Measurements from ENCODE around the gene GPR176. TPM values are rescaled to one million over a fixed set of nuclear protein-coding genes. Genes with fewer than 3 reads are reported as not detected.
A peak's percentile ranks its signal among the peaks of the same experiment; 100 is the strongest.
"Not testable (repeated sequence)": the region's sequence is repeated elsewhere in the genome, so short reads cannot be mapped to it uniquely, and the experiment has no call there.

Gene GPR176
- total RNA-seq, 1 donor from 2014 or later: 78.3 TPM

DNA sequence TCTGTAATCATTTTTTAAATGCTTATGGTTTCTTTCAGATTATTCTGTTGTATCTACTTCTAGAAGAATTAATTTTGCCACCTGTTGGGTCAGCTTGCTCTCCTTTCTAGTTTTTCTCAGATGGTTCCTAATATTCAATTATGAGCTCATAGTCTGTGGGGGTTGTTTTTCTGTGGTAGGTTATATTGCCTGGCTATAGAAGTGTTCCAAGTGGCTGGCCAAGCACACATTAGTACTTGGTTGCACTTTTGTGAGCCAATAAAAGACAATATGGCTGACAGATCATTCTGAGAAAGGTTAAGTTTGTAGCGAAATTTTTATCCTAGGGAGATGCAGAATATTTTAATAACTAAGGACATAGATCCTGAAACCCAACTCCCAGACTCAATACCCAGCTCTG lies 105.6 kb downstream of the GPR176 start:
- DNase-seq (ENCODE audit: low read depth, low spot score): no peak

GRCh38 chr15:39812651-39813050 lies 107.4 kb downstream of the GPR176 start:
- DNase-seq (ENCODE audit: low read depth, low spot score): not testable (repeated sequence)

- DNase-seq (ENCODE audit: low read depth, low spot score): no peak
Observed at GRCh38 chr15:39808909-39809308, 111.2 kb downstream of the GPR176 start.

DNA sequence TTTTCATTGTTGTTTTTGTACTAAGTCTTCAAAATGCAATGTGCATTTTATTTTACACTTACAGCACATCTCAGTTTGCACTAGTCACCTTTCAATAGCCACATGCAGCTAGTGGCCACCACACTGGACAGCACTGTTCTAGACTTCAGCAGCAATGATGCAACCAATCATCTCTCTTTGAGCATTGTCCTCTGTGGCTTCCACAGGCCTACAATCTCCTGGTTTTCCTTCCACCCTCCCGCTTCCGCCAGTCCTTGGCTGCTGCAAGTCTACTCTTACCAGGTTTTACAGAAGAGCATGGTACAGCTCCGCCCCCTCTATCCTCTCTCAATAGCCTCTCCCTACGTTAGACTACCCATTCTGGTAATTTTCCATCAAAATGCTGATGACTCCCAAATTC lies 112.3 kb downstream of the GPR176 start:
- DNase-seq (ENCODE audit: low read depth, low spot score): no peak

DNA sequence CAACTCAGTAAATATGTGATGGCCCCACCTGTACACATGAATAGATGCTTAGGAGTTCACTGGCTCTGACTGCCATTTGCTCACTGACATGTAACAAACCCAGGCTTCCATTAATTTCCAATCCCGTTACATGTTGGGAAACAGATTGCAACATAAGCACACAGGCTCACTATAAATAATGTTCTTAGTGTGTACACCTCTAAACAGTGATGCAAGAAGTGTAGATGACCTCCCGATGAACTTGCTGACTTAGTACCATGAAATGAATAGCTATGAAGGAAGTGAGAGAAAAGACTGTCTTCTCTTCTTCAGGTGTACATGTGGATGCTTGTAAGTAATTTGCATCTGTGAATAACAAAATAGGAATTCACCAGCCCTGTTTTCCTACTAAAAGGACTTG lies 116.0 kb downstream of the GPR176 start:
- no peak for DNase-seq (ENCODE audit: low read depth, low spot score)

DNA sequence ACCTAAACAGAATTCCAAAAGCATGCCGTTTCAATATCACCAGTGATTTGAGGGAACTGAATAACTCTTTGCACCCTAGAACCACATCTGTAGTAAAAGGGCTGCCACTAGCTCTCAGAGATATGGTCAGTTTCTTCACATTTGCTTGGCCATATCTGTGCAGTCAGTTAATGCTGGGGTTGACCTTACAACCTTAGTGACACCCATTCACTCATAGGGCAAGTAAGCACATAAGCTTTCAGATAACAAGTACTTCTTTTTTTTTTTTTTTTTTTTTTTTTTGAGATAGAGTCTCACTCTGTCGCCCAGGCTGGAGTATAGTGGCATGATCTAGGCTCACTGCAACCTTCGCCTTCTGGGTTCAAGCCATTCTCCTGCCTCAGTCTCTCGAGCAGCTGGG lies 117.0 kb downstream of the GPR176 start:
- DNase-seq (ENCODE audit: low read depth, low spot score): no peak

- DNase-seq (ENCODE audit: low read depth, low spot score): no peak
Observed at GRCh38 chr15:39801641-39802309, 118.3 kb downstream of the GPR176 start.

DNA sequence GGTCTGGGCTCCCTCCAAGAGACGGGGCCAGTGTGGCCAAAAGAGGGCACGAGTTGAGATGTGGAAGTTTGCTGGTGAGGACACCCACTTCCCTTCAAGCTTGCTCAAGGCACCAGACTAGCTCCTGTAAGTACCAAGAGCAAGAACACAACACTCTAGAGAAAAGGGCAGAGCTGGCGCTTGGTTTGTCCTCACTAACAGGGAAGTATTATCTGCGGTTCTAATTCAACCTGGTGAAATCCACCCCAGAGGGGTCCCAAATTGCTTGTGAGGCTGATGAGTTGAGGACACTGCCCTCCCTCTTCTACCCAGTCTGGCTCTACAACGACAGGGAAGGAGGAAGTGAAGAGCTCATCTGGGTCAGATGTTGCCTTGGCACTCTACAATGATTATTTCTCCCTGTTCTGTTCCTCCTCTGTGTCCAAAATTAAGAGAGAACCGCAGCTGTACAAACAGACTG lies 120.5 kb downstream of the GPR176 start:
- no peak for DNase-seq (ENCODE audit: low read depth, low spot score)

DNA sequence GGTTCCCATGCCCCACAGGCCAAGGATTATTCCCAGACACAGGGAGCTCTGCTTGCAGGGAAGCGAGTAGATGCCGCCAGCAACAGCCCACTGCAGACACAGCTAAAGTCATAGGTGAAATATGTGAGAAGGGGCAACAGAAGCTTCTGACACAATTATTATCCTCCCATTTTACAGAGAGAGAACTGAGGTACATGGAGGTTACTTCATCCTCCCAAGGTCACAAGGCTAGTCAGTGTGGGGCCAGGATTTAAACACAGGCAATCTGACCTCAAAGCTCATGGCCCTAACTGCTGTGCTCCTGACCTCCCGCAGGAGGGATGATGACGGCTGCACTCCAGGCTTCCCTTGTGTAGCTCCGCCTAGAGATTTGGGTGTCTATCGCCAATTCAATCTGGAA lies 121.7 kb downstream of the GPR176 start:
- no peak for DNase-seq (ENCODE audit: low read depth, low spot score)

GRCh38 chr15:39797407-39797806 lies 122.7 kb downstream of the GPR176 start:
- no peak for DNase-seq (ENCODE audit: low read depth, low spot score)

DNA sequence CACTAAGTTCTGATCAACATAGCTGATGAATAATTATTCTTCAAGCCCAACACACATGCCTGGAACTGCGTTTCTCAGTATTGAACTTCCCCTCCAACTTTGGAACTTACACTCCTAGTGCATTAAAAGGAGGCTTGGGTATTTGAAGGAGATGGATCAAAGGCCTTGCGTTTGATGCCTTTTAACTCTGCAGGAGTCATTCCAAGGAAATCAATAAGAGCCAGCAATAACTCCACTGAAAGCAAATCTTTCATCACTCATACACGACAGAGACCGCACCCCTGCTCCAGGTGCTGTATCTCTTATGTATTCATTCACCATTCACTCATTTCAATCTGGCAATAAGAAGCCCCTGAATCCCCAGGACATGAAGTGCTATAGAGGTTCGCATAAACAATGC lies 123.5 kb downstream of the GPR176 start:
- no peak for DNase-seq (ENCODE audit: low read depth, low spot score)

GRCh38 chr15:39795486-39795885 lies 124.6 kb downstream of the GPR176 start:
- no peak for DNase-seq (ENCODE audit: low read depth, low spot score)

DNA sequence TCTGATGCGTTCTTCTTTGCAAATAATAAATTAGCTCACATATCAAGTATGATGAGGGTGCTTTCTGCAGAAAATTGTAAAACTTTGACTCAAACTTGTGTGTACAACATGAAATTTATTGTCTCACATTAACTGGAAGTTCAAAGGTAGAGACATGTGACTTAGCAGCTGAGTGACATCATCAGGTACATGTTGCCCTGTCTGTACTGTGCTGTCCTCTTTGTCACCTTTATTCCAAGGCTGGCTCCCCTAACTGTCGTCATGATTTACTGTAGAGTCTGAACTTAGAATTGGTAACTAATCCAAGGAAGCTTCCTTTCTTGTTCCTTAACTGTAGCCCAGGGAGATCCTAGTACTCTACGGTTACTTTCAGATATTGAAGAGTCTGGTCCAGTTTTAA lies 125.1 kb downstream of the GPR176 start:
- no peak for DNase-seq (ENCODE audit: low read depth, low spot score)

DNA sequence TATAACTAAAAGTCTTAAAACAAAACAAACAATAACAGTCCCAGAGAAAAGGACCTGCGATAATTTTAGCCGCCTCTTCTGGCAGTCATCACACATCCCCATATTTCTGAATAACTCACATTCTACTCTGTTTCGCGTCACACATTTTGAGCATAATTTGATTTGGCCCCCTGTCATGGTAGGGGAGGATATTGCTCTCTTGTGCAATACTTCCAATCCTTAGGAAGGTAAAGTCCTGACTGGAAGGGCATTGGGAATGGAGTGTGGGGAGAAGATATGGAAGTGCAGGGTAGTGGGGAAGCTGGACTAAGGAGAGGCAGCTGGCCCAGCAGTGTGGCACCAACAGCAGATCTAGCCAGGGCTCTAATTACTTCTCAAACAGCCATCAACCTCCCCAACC lies 126.1 kb downstream of the GPR176 start:
- no peak for DNase-seq (ENCODE audit: low read depth, low spot score)

- peak; percentile 22 for DNase-seq (ENCODE audit: low read depth, low spot score)
Observed at GRCh38 chr15:39792844-39793335, 127.2 kb downstream of the GPR176 start.

GRCh38 chr15:39792025-39792843 lies 127.8 kb downstream of the GPR176 start:
- DNase-seq (ENCODE audit: low read depth, low spot score): no peak

GRCh38 chr15:39789736-39790135 lies 130.3 kb downstream of the GPR176 start:
- DNase-seq (ENCODE audit: low read depth, low spot score): no peak

- no peak for DNase-seq (ENCODE audit: low read depth, low spot score)
Observed at GRCh38 chr15:39788800-39789565, 131.1 kb downstream of the GPR176 start.

DNA sequence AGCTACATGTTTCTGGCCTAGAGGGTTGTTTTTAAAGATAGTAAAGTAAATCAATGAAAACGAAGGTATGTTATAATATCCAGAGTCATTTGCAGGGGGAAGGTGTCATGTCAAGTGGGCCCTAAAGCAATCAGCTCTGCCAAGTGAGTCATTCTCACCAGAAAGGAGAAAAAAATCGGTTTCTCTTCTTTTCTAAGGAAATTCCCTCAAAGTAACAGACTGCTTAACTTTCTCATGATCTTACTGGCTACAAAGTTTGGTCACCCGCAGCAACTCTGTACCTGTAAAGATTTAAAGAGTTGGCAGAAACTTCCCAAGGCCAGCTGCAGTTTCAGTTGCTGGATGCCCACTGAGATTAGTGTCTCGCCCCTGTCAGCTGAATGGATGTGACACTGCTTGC lies 132.0 kb downstream of the GPR176 start:
- no peak for DNase-seq (ENCODE audit: low read depth, low spot score)

DNA sequence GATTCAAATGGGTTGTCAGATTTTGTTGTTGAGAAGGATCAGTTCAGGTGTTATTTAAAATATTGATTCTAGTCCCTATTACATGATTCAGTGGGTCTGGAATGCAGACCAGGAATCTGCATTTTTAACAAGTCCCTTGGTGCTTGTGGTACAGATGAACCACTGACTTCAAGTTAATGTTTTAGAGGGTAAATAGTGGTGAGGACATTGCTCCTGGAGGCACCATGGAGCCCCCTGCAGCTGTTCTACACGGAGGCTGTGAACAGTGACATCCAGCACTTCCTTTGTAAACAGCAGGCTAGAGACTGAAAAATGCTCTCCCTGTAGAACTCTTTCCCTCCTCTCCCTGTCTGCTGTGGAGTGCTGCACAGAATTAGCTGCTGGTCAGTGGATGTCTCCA lies 132.6 kb downstream of the GPR176 start:
- no peak for DNase-seq (ENCODE audit: low read depth, low spot score)

GRCh38 chr15:39786447-39787056 lies 133.5 kb downstream of the GPR176 start:
- DNase-seq (ENCODE audit: low read depth, low spot score): peak; percentile 17

- DNase-seq (ENCODE audit: low read depth, low spot score): no peak
Observed at GRCh38 chr15:39785841-39786240, 134.2 kb downstream of the GPR176 start.

All from pulmonary artery endothelial cell (primary cell).